Neural progenitor cell (in vitro differentiated cells): ENCODE results near the gene CCNH.

ENCODE experiments used
- CTCF ChIP-seq: fragments of 200-600 bp; sonication (generic); IDR thresholded peaks from 2 replicates; pipeline ENCODE4 v1.5.1; 2017; ENCODE audit warnings: antibody characterized with exemption, mild to moderate bottlenecking
- EZH2 ChIP-seq: fragments of 200-600 bp; sonication (generic); IDR thresholded peaks from 2 replicates; pipeline ENCODE4 v1.6.1; 2017; ENCODE audit warnings: antibody characterized with exemption, mild to moderate bottlenecking, moderate library complexity
- EZH2phosphoT487 ChIP-seq: fragments of 200-600 bp; sonication (generic); IDR thresholded peaks from 2 replicates; pipeline ENCODE4 v1.6.1; 2017; ENCODE audit warnings: antibody characterized with exemption

GRCh38 chr5:87457706-87458105 lies 45.0 kb upstream of the CCNH start:
- TF ChIP-seq CTCF (no peak), EZH2 (no peak), EZH2phosphoT487 (no peak)
